Stimulated activated CD4-positive, alpha-beta T cell treated with anti-CD3 and anti-CD28 coated beads, Interleukin-1b, Interleukin-23, amount 100 ng/mL, for 48 hours (primary cell): Measurements from ENCODE around the gene RAPGEF3.
A peak's percentile ranks its signal among the peaks of the same experiment; 100 is the strongest.

Experiments
- DNase-seq: peaks from one replicate; pipeline ENCODE4 v3.0.0-alpha.2; 2020

RAPGEF3 gene

GRCh38 chr12:47741340-47741703, 17.4 kb downstream of the RAPGEF3 start:
- peak; percentile 52 for DNase-seq

DNA sequence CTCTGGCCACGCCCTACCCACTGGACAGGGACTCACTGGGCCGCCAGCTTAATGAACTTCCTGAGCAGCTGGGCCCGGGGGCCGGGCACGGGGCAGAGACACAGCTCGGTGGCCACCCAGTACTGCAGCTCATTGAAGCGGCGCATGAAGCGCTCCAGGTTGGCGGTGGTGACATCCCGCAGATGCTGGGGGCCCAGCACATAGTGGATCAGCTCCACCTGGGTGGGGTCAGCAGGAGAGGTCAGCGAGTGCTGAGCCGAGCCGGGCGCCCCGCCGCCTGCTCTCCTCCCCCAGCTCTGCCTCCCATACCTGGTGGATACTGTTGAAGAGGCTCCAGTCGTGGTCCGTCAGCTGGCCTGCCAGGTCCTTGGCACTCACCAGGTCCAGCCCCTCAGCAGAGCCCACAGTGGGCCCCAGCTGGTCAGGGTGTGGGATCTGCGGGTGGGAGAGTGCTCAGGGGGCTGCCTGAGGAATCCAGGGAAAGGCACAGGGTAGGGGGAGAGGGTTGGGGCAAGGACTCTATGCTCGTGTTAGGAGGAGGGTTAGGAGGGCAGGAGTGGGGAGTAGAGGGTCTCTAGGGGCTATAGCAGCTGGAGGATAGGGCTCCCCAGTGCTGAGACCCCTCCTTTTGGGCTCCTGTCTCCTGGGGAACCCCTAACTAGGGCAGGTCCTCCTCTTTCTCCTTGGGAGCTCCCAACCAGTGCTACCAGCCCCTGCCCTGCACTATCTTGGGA, 17.9 kb downstream of the RAPGEF3 start:
- no peak for DNase-seq

DNA sequence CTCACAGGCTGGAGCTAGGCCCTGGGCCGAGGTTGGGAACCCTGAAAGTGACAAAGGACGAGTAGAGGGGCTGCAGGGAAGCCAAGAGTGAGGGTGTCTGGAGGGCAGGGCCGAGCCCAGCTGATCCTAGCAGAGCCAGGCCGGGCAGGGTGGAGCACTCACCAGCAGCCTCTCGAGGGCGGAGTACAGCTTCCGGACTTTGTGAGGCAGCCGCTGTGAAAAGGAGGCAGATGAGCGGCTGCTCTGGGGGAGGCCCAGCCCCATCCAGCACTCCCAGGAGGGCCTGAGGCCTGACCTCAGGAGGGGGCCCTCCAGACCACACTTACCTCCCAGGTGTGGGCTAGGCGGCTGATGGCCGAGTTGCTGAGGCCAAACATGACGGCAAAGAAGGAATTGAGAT, 18.7 kb downstream of the RAPGEF3 start:
- no peak for DNase-seq

GRCh38 chr12:47739297-47739696, 19.4 kb downstream of the RAPGEF3 start:
- DNase-seq: no peak

DNA sequence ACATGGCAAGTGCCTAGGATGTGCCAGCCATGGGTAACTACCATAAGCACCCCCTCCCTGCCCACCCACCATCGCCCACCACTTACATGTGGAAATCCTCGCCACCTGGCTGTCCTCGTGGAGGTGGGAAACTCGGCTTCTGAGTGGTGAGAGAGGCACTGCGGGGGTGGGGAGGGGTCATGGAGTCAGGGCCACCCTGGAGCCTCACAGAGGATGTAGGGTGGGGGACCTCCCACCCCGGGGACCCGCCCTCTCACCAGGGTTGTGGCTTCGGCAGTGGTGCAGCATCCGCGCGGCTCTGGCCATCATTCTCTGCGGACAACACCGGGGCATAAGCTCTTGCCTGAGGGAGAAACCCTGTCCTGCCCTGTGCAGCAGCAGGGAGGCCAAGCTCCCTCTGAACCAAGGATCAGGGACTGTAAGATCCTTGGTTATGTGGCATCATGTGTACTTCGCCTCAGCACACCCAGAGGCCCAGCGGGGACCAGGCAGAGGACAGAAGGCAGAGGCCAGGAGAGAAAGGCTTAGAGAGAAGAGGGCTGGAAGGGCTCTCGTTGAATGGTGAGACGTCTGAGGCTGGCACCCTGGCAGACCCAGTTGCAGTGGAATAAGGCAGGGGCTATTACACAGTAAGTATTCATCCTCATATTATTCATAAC, 20.6 kb downstream of the RAPGEF3 start:
- no peak for DNase-seq

GRCh38 chr12:47736877-47737676, 21.6 kb downstream of the RAPGEF3 start:
- no peak for DNase-seq

DNA sequence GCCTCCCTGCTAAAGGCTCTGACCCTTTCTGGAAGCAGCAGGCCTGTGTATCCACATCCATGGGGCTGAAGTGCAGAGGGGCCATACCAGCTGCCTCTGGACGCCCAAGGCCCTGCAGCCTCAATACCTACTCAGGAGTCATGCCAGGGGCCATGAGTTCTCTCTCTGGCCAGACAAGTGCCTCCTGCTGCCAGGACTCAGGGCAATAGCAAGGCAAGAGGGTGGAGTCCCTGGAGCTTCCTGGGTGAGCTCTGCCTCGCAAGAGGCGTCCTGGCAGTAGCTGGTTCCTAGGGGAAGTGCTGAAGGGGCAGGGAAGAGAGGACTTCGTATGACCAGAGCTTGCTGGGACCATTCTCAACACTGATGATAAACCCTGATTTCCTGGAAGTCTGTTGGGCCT, 22.5 kb downstream of the RAPGEF3 start:
- DNase-seq: no peak

GRCh38 chr12:47735649-47736048, 23.0 kb downstream of the RAPGEF3 start:
- no peak for DNase-seq

- DNase-seq: no peak
Measured at GRCh38 chr12:47734725-47735480, 23.8 kb downstream of the RAPGEF3 start.

DNA sequence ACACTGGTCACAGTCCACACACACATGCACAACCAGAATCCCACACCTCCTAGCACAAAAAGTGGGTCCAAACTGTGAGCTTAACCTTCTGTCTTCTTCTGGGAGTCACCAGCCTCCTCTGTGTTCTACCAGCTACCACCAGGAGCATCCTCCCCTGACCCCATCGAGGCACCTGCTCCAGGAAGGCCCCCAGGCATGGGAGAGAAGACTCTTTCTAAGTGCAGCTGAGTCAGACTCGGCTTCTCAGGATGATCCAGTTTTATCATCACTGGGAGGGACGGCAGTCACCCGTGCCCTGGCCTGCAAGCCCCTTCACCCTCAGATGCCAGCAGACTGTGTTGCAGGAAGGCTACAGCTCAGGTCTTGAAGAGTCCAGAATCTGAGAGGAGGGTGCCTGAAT, 25.5 kb downstream of the RAPGEF3 start:
- DNase-seq: no peak

DNA sequence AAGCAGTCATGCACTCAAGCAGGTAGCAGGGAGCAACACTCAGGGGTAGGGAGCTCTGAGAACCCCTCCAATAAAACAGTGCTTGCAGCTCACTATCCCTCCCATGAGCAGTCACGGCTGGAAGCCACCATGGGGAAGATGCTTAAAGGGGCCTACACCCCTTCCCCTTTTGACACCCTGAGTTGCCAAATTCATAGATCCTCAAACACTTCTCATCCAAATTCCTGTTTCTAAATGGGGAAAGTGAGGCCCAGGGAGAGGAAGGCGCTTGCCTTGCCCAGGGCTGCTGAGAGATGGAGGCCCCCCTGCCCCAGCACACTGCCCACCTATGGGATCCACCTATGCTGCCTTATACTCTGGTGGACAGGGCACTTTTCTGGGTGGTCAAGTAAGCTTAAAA, 26.2 kb downstream of the RAPGEF3 start:
- DNase-seq: no peak

- no peak for DNase-seq
Measured at GRCh38 chr12:47731723-47732122, 27.0 kb downstream of the RAPGEF3 start.

DNA sequence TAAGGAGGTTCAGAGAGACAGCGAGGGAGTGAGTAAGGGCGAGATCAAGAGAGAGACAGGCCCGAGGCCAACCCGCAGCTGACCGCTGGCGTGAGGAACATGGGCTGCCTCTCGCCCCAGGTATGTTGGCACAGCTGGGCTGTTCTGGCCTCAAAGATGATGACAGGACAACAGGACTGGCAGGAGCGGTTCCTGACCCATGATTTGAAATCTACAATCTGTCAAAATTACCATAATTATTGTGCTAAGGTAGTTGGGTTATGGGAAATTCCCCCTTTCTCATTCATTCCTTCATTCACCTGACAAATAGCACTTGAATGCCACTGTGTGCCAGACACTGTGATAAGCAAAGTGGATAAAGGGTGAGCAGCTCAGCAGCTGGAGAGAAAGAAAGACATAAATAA, 28.3 kb downstream of the RAPGEF3 start:
- DNase-seq: no peak

DNA sequence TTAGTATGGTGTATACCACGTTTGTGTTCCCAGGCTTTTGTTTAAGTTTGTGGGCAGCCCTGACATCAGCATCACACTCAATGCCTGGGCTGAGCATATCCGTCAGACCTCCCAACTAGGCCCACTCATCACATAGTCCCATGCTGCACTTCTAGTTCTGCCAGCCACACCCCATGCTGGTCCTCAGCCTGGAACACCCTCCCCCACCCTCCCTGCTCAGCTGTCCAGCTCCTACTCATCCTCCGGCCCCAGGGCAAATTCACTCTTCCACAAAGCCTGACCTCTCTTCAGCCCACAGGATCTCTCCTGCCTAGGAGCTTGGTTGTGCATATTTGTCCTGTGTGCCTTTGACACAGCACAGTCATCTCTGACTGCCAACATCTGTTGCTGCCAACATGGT, 29.4 kb downstream of the RAPGEF3 start:
- DNase-seq: no peak

DNA sequence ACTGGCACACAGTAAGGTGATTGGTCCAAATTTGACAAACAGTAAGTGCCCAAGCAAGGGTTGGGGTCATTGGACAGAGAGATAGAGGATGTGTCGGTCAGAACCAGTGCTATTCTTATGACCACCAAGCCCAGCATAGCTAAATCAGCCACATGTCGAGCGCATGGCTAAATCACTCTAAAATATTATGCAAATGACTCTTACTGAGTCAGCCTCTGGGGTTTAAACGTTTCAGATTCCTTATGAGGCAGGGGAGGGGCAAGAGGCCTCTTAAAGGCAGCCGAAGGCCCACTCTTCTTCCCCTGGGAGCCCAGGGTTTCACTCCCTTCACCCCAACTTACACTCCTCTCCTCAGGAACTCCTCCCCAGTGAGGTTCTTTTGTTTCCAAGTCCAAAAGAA, 32.8 kb downstream of the RAPGEF3 start:
- no peak for DNase-seq

DNA sequence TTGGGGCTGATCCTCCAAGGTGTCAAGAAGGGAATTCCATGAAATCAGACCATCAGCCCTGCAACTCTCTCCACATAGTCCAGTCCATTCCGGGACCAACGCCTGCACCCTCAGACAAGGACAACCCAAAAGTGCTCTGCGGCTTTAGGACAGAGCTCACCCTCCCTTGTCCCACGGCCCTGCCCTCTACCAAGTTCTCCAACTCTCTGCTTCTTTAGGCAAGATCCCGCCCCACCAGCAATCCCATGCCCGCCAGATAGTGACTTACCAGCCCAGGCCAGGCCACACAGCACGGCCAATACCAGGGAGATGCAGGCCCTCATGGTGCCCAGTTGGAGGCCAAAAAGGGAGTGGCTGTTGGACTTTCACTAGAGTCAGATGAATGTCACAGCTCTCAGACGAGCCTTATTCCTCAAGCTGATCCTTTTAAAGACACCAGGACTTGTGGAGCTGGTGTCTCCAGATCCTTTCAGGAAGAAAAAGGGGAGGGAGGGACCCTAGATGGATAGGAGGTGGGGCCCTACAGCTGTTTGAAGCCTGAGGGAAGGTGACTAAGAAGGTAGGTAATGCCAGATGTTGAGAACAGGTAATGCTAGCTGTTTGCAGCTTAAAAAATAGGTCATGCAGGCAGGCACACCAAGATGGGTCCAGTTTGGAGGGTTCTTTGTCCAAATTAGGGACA, 33.4 kb downstream of the RAPGEF3 start, which contains the start of gene ENDOU:
Gene ENDOU, minus strand, starts transcription at position 400 of the 682 bp plus-strand sequence. Its CDS starts 77 bp downstream, at position 323.
- no peak for DNase-seq

DNA sequence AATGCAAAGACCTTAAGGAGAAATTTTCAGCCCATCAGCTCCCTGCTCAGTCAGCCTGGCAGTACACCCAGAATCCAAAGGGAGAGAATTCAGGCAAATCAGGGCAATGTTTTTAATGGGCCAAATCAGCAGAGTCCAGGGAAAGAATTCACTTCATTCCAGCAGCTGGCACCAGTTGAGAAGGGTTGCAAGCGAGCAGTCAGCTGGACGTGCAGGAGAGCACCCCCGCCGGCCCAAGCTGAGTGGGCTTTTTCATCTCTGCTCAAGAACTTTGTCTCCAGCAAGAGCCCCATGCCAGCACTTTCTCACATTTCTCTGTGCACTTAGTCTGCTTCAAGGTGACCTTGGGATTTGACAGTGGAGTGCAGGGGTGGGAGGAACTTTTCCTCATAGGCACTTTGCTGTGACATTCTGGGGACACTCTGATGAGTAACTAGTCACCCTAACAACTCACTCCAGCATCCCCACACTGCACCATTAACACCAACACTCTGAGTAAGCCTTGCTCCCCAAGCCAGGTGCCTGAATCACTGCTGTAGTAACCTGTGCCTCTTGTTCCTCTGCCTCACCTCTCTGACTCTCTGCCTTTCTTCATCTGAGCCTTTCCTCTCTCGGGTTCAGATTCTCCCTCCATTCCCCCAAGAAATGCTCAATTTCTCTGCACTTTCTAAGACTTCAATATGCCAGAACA, 35.6 kb downstream of the RAPGEF3 start:
- DNase-seq: no peak

DNA sequence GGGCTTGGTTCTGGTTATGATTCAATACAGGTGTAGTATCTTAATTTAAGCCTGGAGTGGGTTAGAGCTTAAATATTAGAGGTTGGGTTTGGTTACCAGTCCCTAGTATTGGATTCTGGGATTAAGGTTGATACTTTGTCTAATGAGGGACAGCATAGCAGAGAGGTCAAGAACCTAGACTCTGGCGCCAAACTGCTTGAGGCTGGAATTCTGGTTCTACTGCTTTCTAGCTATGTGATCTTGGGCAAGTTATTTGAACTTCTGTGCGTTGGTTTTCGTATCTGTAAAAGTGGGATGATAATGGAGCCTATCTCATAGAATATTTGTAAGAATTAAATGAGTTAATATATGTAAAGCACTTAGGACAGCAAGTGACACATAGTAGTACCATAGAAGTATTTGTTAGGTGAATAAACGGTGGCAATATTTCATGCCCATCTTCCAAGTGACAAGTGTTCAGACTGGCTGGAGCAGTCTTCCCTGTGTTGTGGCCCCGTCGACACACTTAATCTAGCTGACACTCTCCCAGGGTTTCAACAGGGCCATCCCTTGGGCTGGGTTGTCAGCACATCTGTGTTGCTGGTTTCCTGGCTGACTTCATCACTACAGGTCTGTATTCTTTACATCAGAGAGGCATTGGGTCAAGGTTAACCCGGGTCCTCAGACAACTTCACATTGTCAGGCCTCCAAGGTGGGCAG, 36.4 kb downstream of the RAPGEF3 start:
- DNase-seq: no peak

DNA sequence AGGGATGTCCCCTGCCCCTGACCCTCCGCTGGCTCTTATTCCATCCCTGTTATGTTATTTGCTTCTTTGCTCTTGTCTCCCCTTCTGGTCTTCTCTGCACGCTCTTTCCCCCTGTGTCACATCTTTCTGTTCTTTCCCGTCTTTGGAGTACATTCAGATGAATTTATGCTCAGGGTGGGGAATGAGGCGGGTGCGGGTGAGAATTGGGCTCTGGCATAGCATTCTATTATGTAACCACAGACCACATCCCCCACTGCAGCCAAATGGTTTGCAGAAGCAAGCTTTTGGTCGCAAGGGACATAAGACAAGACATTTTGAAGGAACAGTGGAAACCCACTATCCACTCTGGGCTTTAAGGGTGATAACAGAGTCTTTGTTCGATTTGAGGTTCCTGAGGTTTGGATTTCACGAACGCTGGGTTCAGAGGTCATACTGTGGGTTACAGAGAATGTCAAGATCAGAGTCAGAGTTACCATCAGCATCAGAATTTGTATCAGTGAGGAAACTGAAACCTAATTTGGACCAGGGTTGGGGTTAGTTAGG, 37.2 kb downstream of the RAPGEF3 start:
- no peak for DNase-seq

DNA sequence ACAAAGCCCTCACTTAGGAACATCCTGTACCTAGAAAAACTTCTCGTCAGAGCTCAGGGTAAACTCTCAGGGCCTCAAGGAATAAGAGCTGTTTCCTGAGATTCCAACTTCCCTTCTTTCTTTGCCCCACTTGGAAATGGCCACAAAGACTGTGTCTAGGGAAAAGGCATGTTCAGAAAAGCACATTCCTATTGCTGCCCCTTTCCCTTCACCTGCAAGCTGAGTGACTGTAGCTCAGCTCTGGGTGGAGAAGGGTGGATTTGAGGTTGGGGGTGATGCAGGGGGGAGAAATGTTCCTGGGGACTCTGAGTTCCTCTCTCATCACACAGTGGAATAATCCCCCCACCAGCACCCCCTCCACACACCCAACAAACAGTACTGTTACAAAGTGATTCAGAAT, 40.1 kb downstream of the RAPGEF3 start:
- DNase-seq: no peak
